Putamen (tissue), 1 donor: ENCODE results near the gene TEX264.

Experiments used
- DNase-seq: peaks from one replicate; pipeline ENCODE4 v3.0.0-alpha.2; 2016; ENCODE audit warnings: low spot score

The TEX264 gene

DNA sequence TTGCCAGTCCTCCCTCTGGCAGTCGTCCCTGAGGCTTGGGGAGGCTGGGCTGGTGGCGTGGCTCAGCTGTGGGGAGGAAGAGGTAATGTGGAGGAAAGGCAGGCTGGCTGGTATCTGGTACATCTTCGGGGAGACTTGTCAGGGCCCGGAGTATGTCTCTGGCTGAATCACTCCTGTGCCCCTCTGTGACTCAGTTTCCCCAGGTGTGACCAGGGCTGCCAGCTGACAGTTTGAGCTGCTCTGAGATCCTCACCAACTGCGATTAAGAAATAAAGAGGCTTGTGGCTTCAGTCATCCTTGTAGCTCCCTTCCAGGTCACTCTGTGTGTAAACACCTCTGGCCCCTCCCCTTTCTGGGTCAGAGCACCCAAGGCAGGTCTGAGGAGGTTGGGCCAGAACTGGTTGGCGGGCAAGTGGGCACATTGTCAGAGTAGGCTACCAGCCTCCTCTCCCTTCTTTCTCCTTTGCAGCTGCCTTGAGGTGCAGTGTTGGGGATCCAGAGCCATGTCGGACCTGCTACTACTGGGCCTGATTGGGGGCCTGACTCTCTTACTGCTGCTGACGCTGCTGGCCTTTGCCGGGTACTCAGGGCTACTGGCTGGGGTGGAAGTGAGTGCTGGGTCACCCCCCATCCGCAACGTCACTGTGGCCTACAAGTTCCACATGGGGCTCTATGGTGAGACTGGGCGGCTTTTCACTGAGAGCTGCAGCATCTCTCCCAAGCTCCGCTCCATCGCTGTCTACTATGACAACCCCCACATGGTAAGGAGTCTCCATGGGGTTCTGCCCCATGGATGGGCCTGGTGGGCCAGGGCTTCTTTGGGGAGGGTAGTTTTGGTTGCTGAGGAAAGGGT, 3.0 kb downstream of the TEX264 start:
- no peak for DNase-seq

DNA sequence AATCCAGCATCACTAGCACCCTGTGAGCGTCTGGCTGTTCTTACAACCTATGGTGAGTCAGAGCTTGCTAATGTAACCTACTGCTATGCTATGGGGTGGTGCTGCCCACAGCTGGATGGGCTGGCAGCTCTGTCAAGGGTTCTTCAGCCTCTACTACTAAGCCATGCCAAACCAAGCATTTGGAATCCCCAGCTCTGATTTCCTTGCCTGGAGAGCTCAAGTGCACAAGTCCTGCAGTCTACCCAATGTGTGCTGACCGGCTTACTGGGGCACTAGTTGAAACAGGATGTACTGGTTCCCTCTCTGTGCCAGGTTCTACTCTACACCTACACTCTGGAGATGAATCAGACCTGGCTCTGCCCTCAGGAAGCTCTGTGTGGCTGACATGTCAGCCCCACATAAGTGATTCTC, 4.2 kb downstream of the TEX264 start:
- DNase-seq, result no peak

- DNase-seq, result no peak
Observed at GRCh38 chr3:51676102-51676640, 5.1 kb downstream of the TEX264 start.

DNA sequence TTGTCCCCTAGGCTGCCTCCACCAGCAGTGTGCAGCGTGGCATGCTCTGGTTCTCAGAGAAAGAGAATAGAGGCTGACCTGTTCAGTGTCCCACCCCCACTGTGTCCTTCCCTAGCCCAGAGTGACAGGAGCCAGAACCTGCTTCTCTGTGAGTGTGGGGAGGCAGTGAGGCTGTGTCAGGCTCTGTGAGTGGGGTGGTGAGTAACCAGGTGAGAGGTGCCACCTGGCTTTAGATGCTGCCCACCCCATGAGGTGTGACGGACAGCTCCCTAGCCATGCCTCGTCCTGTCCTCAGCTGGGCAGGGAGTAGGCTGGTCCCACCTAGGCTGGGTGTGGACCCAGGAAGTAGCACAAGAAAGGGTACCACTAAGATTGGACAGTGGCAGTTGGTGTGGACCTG, 6.3 kb downstream of the TEX264 start:
- DNase-seq, result no peak

- no peak for DNase-seq
Observed at GRCh38 chr3:51678186-51678585, 7.1 kb downstream of the TEX264 start.

GRCh38 chr3:51678641-51679040, 7.6 kb downstream of the TEX264 start:
- no peak for DNase-seq

DNA sequence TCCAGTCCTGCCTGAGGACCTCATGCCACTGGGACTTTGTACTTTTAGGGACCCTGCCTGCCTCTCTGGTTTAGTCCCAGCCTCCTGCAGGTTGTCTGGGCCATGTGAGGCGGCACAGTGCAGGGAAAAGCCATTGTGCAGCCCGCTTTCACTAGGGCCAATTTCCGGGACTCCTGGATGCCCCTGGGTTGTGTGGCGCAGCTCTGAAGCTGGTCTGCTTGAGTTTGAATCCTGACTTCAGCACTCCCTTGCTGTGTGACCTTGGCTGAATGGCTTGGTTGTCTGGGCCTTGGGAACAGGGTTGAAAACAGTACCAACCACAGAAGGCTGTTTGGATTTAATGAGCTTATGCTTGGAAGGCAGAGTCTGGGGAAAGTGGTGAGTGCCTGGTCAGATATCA, 8.3 kb downstream of the TEX264 start:
- DNase-seq, result no peak

- DNase-seq, result no peak
Observed at GRCh38 chr3:51679777-51680176, 8.7 kb downstream of the TEX264 start.

GRCh38 chr3:51680196-51680595, 9.1 kb downstream of the TEX264 start:
- no peak for DNase-seq

GRCh38 chr3:51680663-51681230, 9.7 kb downstream of the TEX264 start:
- no peak for DNase-seq

- peak; percentile 50 for DNase-seq
Observed at GRCh38 chr3:51681453-51681852, 10.4 kb downstream of the TEX264 start.

DNA sequence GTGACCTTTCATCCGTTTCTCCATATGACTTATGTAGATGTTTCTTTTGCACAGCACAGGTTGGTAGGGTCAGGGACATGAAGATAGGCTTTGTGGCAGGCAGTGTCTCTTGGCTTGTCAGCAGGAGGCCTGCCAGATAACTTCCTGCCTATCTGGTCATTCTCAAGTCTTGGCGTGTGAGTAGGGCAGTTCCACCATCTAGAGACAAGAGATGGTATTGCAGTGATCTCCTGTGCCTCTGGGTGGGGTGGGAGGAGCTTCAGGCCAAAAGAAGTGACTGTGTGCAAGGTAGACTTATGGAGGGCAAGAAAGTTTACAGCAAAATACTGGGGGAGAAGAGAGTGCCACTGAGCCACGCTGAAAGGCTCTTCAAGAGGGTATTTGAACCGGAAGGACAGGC, 11.0 kb downstream of the TEX264 start:
- peak; percentile 62 for DNase-seq

GRCh38 chr3:51682526-51682925, 11.5 kb downstream of the TEX264 start:
- no peak for DNase-seq

GRCh38 chr3:51683566-51683965, 12.5 kb downstream of the TEX264 start:
- no peak for DNase-seq

GRCh38 chr3:51684971-51685751, 14.1 kb downstream of the TEX264 start:
- no peak for DNase-seq

DNA sequence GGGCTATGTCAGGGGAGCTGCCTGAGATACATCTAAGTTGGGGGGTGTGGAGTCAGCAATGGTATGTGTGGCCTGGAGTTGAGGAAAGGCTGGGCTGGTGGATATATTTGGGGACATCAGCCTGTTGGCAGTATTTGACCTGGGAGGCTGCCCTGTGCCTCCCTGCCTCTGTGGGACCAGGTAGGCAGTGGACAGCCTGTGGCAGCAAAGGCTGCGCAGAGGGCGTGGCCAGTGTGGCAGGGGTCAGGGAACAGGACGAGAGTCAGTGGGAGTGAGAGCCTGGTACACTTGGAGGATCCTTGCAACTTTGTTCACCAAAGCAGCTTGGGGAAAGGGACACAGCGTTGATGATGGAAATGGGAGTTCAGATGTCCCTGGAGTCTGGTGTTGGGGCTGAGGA, 15.0 kb downstream of the TEX264 start:
- no peak for DNase-seq

DNA sequence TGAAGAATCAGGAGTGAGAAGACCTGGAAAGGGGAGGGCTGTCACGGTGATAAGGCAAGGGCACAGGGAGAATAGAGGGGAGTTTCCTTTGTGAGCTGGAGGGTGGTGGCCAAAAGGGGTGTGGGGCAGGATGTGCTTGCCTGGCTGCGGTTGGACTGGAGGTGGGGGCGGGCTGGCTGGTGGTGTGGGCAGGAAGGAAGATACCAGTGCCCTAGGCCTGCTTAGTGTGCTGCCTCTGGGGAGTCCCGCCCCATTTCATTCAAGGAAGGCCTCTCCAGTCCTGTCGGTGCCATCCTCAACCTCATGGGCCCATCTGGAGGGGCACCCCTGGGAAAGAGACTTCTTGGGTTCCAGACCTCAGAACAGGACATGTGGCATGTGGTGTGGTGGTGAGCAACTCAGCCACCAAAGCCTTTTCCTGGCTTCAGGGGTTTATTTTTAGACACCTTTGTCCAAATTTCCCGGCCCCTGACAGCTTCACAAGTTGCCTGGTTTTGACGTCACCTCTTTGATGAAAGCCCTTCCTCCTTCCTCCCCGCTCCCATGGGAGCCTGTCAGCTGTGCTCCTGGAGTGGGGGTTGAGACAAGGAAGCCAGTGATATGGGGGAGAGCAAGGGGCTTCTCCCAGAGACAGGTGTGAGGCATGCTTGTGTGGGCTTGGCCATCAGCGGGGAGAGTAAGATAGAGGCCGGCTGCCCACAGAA, 15.6 kb downstream of the TEX264 start:
- peak; percentile 30 for DNase-seq

DNA sequence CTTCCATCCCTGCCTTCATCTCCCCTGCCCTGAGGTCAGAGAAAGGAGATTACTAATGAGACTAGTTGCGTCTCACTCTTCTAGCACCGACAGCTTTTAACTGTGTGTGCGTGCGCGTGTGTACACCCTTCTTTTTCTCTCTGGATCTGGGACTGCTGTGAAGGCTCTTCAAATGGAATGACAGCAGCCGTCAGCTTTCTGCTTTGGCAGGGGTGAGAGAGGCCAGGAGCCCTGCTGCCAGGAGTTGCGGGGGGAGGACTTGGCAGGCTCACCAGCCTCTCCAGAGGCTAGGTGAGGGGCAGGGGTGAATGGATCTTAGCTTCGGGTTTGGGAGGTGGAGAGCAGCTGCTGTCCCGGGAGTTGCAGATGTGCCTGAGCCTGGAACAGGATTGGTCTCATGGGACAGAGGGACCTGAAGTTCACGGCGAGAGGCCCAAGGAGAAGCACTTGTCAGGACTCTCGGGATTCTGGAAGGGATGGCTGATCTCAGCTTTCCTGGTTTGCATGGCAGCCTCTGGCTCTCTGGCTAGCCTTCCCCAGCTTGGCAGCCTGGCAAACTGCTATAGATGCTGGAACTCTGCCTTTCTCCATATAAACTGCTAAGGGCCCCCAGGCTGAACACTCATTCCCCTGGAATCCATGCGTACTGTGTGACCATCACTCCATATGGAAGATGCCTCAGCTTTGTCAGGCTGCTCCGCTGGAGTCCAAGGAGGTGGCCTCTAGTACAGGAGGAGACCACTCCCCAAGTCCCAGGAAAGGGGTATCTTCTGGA, 16.6 kb downstream of the TEX264 start:
- no peak for DNase-seq

DNA sequence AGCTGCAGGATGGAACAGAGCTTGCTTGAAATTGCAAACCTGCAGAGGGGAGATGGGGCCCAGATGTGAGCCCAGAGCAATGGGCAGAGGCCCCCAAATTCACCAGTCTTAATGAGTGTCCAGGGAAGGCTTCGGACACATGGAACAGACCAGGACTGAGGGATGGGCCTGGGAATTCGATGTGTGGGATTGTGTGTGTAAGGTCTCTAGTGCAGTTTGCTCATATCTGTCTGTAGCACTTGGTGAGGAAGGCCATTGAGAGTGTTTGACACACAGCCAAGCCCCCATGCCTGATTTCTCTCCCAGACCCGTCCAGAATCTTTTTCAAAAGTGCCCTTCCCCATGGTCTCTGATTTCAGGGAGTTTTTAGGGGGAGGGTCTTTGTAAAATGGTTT, 17.2 kb downstream of the TEX264 start:
- DNase-seq, result no peak

- no peak for DNase-seq
Observed at GRCh38 chr3:51691021-51691420, 20.0 kb downstream of the TEX264 start.

DNA sequence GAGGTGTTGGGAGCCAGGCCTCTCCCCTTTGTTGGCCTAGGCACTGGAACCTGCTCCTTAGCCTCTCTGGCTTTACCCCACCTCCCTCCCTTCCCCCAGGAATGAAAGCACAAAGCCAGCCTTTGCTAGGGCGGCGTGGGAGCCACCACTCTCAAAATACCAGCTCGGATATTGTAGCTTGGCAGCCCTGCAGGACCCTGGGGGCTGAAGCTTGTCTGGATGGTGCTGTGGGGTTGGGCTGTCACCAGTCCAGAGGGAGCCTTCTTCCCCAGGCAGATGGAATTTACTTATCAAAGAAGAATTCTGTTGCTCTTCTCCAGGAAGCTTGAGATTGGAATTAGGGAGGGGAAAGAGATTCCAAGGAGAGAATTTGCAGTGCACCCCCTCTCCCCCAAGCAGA, 20.9 kb downstream of the TEX264 start:
- DNase-seq, result no peak
